Right renal pelvis (tissue), 4 donors: ENCODE measurements around the gene CHERP. TPM values are rescaled to one million over a fixed set of nuclear protein-coding genes. Genes with fewer than 3 reads are reported as not detected.

Experiments used
- DNase-seq, 4 donors: peaks; one replicate each; pipeline ENCODE4 v3.0.0-alpha.2; 2013; ENCODE audit warnings: low read depth in 4 of 4, low spot score in 3 of 4, missing footprints in 1 of 4
- polyA plus RNA-seq, 4 donors: library from polyadenylated mRNA; unstranded; fragments of 120-200 nt; gene quantifications; one replicate each; pipeline ENCODE4 v1.2.1, GENCODE V29; 2013; ENCODE audit not compliant: insufficient read length in 4 of 4

Gene CHERP, protein sequence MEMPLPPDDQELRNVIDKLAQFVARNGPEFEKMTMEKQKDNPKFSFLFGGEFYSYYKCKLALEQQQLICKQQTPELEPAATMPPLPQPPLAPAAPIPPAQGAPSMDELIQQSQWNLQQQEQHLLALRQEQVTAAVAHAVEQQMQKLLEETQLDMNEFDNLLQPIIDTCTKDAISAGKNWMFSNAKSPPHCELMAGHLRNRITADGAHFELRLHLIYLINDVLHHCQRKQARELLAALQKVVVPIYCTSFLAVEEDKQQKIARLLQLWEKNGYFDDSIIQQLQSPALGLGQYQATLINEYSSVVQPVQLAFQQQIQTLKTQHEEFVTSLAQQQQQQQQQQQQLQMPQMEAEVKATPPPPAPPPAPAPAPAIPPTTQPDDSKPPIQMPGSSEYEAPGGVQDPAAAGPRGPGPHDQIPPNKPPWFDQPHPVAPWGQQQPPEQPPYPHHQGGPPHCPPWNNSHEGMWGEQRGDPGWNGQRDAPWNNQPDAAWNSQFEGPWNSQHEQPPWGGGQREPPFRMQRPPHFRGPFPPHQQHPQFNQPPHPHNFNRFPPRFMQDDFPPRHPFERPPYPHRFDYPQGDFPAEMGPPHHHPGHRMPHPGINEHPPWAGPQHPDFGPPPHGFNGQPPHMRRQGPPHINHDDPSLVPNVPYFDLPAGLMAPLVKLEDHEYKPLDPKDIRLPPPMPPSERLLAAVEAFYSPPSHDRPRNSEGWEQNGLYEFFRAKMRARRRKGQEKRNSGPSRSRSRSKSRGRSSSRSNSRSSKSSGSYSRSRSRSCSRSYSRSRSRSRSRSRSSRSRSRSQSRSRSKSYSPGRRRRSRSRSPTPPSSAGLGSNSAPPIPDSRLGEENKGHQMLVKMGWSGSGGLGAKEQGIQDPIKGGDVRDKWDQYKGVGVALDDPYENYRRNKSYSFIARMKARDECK
- 10 to 100 TPM; 35.5 to 49.4 (median 39.5) TPM for polyA plus RNA-seq

- peak; percentile 89 to 91 (median 90) for DNase-seq
Measured at GRCh38 chr19:16542045-16542909, at the start of gene CHERP. Gene CHERP (minus strand): TSS chr19:16542437. CDS start chr19:16542378, 59 bp downstream.

GRCh38 chr19:16590876-16591802 is 48.9 kb upstream of the CHERP start:
- DNase-seq: no peak

DNA sequence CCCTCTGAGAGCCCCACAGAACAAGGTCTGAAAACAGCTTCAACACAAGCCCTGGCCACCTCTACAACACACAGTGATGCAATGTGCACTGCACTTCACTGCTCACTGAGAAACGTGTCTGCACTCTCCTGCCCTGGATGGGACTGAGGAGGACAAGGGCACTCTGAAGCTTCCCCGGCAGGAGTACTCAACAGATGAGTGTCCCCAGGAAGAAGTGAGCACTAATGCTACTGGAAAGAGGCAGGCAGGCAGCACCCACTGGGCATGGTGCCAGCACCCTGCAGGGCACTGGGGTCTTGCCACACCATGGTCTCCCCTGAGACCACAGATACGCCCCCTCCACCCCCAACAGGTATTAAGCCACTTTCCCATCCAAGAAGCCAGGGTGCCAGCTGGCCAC is 47.7 kb upstream of the CHERP start:
- DNase-seq: no peak

- DNase-seq: no peak
Measured at GRCh38 chr19:16588824-16589577, 46.8 kb upstream of the CHERP start.

GRCh38 chr19:16587833-16588823 is 45.9 kb upstream of the CHERP start:
- no peak for DNase-seq

- no peak for DNase-seq
Measured at GRCh38 chr19:16586991-16587832, 45.0 kb upstream of the CHERP start.

- DNase-seq: no peak
Measured at GRCh38 chr19:16586477-16586871, 44.2 kb upstream of the CHERP start.

DNA sequence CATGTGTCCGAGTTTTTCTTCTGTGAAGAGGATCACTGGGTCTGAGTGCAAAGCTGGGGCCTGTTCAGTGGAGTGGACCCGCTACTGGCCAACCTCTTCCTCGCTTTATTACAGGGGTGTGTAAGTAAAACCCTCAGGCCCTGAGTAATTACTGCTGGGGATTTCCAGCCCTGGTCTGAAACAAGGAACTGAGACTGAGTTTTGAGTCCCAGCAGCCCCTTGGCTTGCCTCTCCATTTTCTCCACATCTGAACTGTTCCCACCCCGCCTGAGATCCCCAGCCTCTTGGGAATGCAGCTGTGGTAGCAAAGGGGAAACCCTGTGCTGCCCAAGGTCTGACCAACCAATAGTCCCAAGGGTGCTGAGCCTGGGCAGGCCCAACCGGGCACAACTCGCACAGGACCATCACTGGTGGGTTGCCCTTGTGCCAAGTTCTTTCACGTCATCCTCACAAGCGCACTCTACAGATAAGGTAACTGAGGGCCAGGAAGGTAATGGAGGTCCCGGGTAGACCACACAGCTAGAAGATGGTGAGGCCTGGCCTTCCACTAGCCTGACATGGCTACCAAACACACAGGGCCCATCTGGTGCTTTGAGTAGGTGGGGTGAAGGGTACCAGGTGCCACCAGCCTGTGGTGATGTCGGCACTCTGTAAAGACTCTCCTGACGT is 43.7 kb upstream of the CHERP start:
- DNase-seq: no peak

- DNase-seq: no peak
Measured at GRCh38 chr19:16585094-16585801, 43.0 kb upstream of the CHERP start.

DNA sequence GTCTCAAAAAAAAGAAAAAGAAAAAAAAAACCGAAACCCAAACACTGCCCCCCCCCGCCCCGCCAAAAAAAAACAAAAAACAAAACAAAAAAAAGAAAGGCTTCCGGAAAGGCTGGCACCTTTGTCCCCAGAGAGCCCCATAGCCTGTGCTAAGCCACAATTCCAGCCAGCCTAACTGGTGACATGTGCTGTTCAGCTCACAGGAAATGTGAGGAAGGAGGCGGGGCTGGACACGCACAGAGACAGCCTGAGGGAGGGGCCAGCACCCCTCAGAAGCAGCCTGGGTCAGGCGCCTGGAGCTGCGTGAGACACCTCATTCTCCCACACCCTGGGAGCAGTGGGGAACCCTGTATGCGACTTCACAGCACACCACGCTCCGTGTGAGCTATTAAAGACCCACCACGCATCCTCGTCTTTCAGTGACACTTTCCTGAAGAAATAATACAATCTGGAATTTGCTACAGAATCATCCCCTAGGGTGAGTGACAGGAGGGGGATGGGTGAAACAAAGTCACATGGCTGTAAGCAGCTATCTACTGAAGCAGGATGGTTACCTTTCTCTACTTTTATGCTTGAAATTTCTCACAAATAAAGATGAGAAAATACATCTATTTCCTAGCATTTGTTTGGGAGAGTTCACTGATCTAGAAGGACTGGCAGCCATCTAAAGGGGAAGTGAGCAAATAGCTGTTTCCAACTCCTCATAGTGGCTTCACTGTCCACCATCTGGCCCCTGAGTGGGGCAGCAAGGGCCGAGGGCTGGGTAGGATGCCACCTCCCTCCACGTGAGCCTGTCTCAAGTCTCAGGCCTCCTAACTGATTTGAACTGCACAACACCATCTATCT is 42.2 kb upstream of the CHERP start:
- peak in 3 of 4 donors; percentile 41 to 57 (median 50) for DNase-seq

DNA sequence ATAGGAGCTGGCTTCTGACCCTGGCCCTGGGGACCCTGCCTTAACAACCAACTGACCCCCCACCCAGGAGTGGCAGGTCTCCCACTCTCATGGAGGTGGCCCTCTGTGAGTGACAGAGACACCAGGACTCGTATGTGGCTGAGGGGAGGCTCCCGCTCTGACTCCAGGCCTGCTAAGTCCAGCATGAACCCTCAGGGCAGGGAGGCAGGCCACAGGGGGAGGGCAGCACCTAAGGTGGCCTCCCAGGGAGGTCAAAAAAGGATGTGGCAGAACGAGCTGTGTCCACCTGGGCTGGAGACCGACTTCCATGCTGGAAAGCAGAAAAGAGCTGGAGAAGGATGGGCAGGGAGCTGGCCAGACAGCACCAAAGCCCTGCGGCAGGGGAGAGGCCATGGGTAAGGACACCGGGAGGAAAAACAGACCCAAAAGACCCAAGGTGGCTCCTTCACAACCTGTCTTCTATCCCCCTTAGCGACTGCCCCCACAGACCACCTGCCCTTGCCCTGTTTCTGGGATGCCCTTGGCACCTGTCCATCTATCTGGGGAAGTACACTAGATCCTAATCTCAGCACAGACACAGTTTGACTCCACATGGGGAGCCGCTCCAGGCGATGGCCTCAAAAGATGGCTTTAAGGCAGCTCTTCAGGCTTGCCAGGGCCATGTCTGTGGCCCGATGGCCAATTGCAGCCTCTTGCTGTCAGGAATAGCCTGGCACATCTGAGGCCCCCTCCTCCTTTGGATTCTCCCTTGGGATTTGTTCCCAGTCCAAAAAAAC is 40.4 kb upstream of the CHERP start:
- DNase-seq: no peak

GRCh38 chr19:16581971-16582343 is 39.7 kb upstream of the CHERP start:
- no peak for DNase-seq

- DNase-seq: no peak
Measured at GRCh38 chr19:16581145-16581970, 39.1 kb upstream of the CHERP start.
